Ectodermal cell (in vitro differentiated cells): ENCODE results near the gene ZNF787.
"Not testable (repeated sequence)": the region's sequence is repeated elsewhere in the genome, so short reads cannot be mapped to it uniquely, and the experiment has no call there.

Source experiments
- H3K27ac ChIP-seq: 2 replicates; pipeline ENCODE4 v1.7.0; 2013; ENCODE audit warnings: mild to moderate bottlenecking, low read depth, low read length; ENCODE audit not compliant: insufficient read depth, poor library complexity, severe bottlenecking
- H3K27me3 ChIP-seq: 2 replicates; pipeline ENCODE4 v1.7.0; 2013; ENCODE audit warnings: mild to moderate bottlenecking, low read length; ENCODE audit not compliant: insufficient read depth, control insufficient read depth, poor library complexity, severe bottlenecking
- H3K36me3 ChIP-seq: one replicate; pipeline ENCODE4 v1.7.0; 2013; ENCODE audit warnings: low read length; ENCODE audit not compliant: control insufficient read depth, insufficient read depth
- H3K4me1 ChIP-seq: one replicate; pipeline ENCODE4 v1.7.0; 2013; ENCODE audit warnings: low read length; ENCODE audit not compliant: control insufficient read depth, insufficient read depth
- H3K4me3 ChIP-seq: 2 replicates; pipeline ENCODE4 v1.7.0; 2013; ENCODE audit warnings: low read depth, low read length, control low read depth; ENCODE audit not compliant: insufficient read depth
- H3K9me3 ChIP-seq: 2 replicates; pipeline ENCODE4 v1.7.0; 2013; ENCODE audit warnings: mild to moderate bottlenecking, low read length, moderate library complexity; ENCODE audit not compliant: control insufficient read depth
- WGBS, 2 experiments: methylation state at CpG; one replicate each; pipeline ENCODE4 v1.1.7; 2013; ENCODE audit warnings: missing lambda C conversion rate in 2 of 2; 5-methylcytosine and 5-hydroxymethylcytosine counted together

The ZNF787 gene

GRCh38 chr19:56156768-56157167 lies 35.7 kb upstream of the ZNF787 start:
- peaks cover 12% of the 10 kb centered on the region for H3K36me3 ChIP-seq
- H3K4me3 ChIP-seq: no peak overlapping the region
- no peaks in the 10 kb centered on the region for H3K9me3 ChIP-seq
- no peaks in the 10 kb centered on the region for H3K27me3 ChIP-seq
- no peak overlapping the region for H3K27ac ChIP-seq
- peaks cover 15% of the 10 kb centered on the region for H3K4me1 ChIP-seq
- 95 to 96% methylated on average over 11 of the region's 11 CpGs for WGBS, 2 experiments

- 81 to 83% methylated on average over 17 of the region's 17 CpGs for WGBS, 2 experiments
These were observed 34.1 kb upstream of the ZNF787 start for GRCh38 chr19:56155124-56155687.

GRCh38 chr19:56153507-56153906 lies 32.4 kb upstream of the ZNF787 start:
- Histone ChIP-seq H3K9me3 (no peaks in the 10 kb centered on the region), H3K4me3 (no peak overlapping the region), H3K36me3 (peaks cover 14% of the 10 kb centered on the region), H3K27ac (no peak overlapping the region), H3K4me1 (peaks cover 15% of the 10 kb centered on the region), H3K27me3 (no peaks in the 10 kb centered on the region)
- 15 to 17% methylated on average over 6 of the region's 6 CpGs for WGBS, 2 experiments

More at GRCh38 chr19:56155124-56155687, 34.1 kb upstream of the ZNF787 start:
- H3K36me3 ChIP-seq: peaks cover 12% of the 10 kb centered on the region
- no peak overlapping the region for H3K27ac ChIP-seq
- peaks cover 15% of the 10 kb centered on the region for H3K4me1 ChIP-seq
- no peaks in the 10 kb centered on the region for H3K9me3 ChIP-seq
- H3K27me3 ChIP-seq: no peaks in the 10 kb centered on the region
- H3K4me3 ChIP-seq: no peak overlapping the region

DNA sequence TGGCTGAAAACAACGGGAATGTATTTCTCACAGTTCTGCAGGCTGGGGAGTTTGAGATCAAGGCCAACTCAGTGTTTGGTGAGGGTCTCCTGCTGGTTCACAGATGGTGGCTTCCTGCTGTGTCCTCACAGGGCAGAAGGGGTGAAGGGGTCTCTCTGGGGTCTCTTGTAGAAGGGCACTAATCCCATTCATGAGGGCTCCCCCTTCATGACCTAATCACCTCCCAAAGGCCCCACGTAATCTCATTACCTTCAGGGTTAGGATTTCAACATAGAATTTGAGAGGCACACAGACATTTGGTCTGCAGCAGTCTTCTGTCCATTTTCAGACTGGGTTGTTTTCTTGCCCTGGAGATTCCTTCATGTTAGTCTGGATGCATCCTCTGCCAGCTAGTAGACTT lies 31.5 kb upstream of the ZNF787 start:
- H3K27me3 ChIP-seq: no peaks in the 10 kb centered on the region
- H3K27ac ChIP-seq: no peak overlapping the region
- no peak overlapping the region for H3K4me3 ChIP-seq
- WGBS, 2 experiments: 73 to 76% methylated on average over 2 of the region's 2 CpGs
- no peaks in the 10 kb centered on the region for H3K9me3 ChIP-seq
- peaks cover 15% of the 10 kb centered on the region for H3K4me1 ChIP-seq
- peaks cover 23% of the 10 kb centered on the region for H3K36me3 ChIP-seq

GRCh38 chr19:56150358-56150757 lies 29.3 kb upstream of the ZNF787 start:
- Histone ChIP-seq H3K36me3 (peaks cover 23% of the 10 kb centered on the region), H3K4me1 (peaks cover 15% of the 10 kb centered on the region), H3K9me3 (no peaks in the 10 kb centered on the region), H3K4me3 (no peak overlapping the region), H3K27ac (no peak overlapping the region), H3K27me3 (no peaks in the 10 kb centered on the region)
- WGBS, 2 experiments: 95 to 96% methylated on average over 10 of the region's 11 CpGs

GRCh38 chr19:56149656-56150038 lies 28.6 kb upstream of the ZNF787 start:
- Histone ChIP-seq H3K27me3 (no peaks in the 10 kb centered on the region), H3K27ac (no peak overlapping the region), H3K4me3 (no peak overlapping the region), H3K4me1 (peaks cover 15% of the 10 kb centered on the region), H3K36me3 (peaks cover 17% of the 10 kb centered on the region), H3K9me3 (no peaks in the 10 kb centered on the region)
- 91 to 92% methylated on average over 5 of the region's 5 CpGs for WGBS, 2 experiments

GRCh38 chr19:56148955-56149655 lies 28.0 kb upstream of the ZNF787 start:
- H3K27ac ChIP-seq, H3K4me3 ChIP-seq, H3K9me3 ChIP-seq, H3K27me3 ChIP-seq: not testable (repeated sequence)
- 92 to 94% methylated on average over 12 of the region's 12 CpGs for WGBS, 2 experiments
- H3K4me1 ChIP-seq: peaks cover 15% of the 10 kb centered on the region
- H3K36me3 ChIP-seq: peaks cover 17% of the 10 kb centered on the region

- Histone ChIP-seq H3K4me3 (no peak overlapping the region), H3K27ac (no peak overlapping the region), H3K27me3 (no peaks in the 10 kb centered on the region), H3K9me3 (no peaks in the 10 kb centered on the region), H3K4me1 (peaks cover 5% of the 10 kb centered on the region), H3K36me3 (peaks cover 17% of the 10 kb centered on the region)
- WGBS, 2 experiments: 97% methylated on average over 15 of the region's 15 CpGs
These were observed 27.0 kb upstream of the ZNF787 start for GRCh38 chr19:56148096-56148495.

GRCh38 chr19:56147307-56147706 lies 26.2 kb upstream of the ZNF787 start:
- WGBS, 2 experiments: 95% methylated on average over 22 of the region's 22 CpGs
- Histone ChIP-seq H3K36me3 (peaks cover 17% of the 10 kb centered on the region), H3K4me3 (no peak overlapping the region), H3K27me3 (no peaks in the 10 kb centered on the region), H3K27ac (no peak overlapping the region), H3K4me1 (no peaks in the 10 kb centered on the region), H3K9me3 (no peaks in the 10 kb centered on the region)

GRCh38 chr19:56146904-56147303 lies 25.8 kb upstream of the ZNF787 start:
- Histone ChIP-seq H3K4me1 (no peaks in the 10 kb centered on the region), H3K27me3 (no peaks in the 10 kb centered on the region), H3K9me3 (no peaks in the 10 kb centered on the region), H3K4me3 (no peak overlapping the region), H3K36me3 (peaks cover 17% of the 10 kb centered on the region), H3K27ac (no peak overlapping the region)
- WGBS, 2 experiments: 95 to 97% methylated on average over 31 of the region's 31 CpGs
